GM11168 (cell line): Measurements from ENCODE around the gene ENOPH1.
"Not testable (repeated sequence)": the region's sequence is repeated elsewhere in the genome, so short reads cannot be mapped to it uniquely, and the experiment has no call there.

Experiments used
- in situ Hi-C: fragments of 300-500 bp; cut with MboI; formaldehyde crosslinking; loops from one replicate; pipeline ENCODE4 v1.12.0; 2022; ENCODE audit warnings: low sequenced_read_pairs; ENCODE audit not compliant: unreplicated experiment

Gene ENOPH1

DNA sequence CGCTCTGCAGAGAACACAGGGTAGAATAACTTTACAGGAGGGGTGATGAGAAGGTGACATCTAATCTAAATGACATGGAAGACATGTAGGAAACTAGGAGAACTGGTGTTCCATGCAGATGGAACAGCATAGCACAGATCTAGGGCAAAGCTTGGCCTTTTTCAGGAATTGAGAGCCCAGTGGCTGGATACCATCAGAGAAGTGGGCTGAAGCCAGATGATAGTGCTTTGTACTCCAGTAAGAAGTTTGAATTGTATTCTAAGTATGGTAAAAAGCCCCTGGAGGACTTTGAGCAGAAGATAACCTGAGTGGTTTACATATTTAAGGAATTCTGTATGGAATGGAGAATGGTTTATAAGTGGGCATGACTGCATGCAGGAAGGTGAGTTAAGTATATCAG is 32.8 kb downstream of the ENOPH1 start:
- in situ Hi-C loops, result loop anchor here (10.0 kb wide), 1 partner anchor 272 kb away; no protein-coding TSS in a partner anchor

DNA sequence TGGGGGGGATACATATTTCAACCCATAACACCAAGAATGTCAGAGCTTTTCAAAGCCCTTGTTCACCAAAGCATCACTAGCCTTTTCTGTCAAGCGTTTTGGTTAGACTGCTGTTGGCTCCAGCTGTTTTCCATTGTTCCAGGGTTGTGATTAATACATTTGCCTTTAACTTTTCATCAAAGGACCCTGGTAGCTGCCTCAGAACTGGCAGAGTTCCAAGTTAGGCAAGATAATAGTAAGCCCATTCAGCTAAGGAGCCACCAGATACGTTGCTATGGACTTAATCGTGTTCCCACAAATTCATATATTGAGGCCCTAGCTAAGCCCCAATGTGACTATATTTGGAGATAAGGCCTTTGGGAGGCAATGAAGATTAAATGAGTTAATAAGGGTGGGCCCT is 37.1 kb downstream of the ENOPH1 start:
- in situ Hi-C loops, result loop anchor here (10.0 kb wide), 1 partner anchor 267 kb away; no protein-coding TSS in a partner anchor

DNA sequence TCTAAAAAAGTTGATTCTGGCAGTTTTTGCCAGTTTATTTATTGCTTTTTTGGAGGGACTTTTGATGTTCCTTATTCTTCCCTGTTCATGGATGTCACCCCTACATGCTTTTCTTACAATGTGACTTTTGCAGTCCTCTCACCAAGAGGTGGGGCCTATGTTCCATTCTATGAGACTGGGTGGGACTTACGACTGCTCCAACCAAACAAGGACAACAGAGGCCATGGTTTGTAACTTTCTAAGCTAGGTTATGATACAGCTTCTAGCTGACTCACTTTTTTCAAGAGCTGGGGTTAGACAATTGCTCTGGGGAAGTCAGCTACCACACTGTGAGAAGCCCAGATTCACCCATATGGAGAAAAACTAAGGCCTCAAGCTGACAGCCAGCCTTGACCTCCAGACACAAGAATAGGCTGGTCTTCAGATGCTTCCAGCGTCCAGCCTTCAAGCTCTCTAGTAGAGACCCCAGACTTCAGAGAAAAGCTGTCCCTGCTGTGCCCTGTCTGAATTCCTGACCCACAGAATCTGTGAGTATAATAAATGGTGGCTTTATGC is 39.5 kb downstream of the ENOPH1 start:
- in situ Hi-C loops, result loop anchor here (10.0 kb wide), 1 partner anchor 265 kb away; no protein-coding TSS in a partner anchor

DNA sequence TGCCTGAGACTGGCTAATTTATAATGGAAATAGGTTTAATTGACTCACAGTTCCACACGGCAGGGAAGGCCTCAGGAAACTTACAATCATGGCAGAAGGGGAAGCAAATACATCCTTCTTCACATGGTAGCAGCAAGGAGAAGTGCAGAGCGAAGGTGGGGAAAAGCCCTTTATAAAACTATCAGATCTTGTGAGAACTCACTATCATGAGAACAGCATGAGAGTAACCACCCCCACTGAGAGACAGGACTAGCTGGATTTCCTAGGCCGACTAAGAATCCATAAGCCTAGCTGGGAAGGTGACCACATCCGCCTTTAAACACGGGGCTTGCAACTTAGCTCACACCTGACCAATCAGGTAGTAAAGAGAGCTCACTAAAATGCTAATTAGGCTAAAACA is 42.7 kb downstream of the ENOPH1 start:
- in situ Hi-C loops, result not testable (repeated sequence)

DNA sequence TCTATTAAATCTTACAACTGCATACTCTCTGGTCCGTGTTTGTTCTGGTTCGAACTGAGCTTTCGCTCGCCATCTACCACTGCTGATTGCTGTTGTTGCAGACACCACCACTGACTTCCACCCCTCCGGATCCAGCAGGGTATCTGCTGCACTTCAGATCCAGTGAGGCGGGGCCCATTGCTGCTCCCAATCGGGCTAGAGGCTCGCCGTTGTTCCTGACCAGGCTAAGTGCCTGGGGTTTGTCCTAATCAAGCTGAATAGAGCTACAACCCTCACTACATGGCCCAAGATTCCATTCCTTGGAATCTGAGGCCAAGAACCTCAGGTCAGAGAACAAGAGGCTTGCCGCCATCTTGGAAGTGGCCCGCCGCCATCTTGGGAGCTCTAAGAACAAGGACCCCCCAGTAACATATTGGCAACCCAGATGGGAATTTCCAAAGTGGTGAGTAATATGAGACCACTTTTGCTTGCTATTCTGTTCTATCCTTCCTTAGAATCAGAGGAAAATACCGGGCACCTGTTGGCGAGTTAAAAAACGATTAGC is 43.3 kb downstream of the ENOPH1 start:
- in situ Hi-C loops, result no loop called here

DNA sequence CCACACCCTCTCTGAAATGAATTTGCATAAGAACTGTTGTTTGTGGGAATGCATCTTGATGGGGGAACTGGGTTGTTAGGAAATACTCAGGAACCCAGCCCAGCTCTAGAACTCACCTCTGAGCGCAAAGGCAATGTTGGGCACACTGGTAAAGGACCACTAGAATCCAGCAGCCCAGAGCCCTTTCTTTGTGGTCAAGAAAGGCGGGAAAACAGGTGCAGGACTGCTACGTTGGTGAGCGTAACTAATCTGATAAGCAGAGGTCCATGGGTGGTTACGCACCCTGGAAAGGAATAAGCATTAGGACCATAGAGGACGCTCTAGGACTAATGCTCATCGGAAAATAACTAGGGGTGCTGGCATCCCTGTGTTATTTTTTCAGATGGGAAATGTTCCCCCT is 45.5 kb downstream of the ENOPH1 start:
- in situ Hi-C loops, result not testable (repeated sequence)

DNA sequence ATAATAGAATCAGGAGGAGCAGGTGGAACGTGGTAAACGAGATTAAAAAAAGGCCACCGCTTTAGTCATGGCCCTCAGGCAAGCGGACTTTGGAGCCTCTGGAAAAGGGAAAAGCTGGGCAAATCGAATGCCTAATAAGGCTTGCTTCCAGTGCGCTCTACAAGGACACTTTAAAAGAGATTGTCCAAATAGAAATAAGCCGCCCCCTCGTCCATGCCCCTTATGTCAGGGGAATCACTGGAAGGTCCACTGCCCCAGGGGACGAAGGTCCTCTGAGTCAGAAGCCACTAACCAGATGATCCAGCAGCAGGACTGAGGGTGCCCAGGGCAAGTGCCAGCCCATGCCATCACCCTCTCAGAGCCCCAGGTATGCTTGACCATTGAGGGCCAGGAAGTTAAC is 47.1 kb downstream of the ENOPH1 start:
- in situ Hi-C loops, result not testable (repeated sequence)

DNA sequence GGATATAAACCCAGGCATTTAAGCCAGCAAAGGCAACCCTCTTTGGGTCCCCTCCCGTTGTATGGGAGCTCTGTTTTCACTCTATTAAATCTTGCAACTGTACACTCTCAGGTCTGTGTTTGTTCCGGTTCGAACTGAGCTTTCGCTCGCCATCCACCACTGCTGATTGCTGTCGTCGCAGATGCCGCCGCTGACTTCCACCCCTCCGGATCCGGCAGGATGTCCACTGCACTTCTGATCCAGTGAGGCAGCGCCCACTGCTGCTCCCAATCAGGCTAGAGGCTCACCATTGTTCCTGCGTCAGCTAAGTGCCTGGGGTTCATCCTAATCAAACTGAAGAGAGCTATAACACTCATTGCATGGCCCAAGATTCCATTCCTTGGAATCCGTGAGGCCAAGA is 49.2 kb downstream of the ENOPH1 start:
- in situ Hi-C loops, result no loop called here

DNA sequence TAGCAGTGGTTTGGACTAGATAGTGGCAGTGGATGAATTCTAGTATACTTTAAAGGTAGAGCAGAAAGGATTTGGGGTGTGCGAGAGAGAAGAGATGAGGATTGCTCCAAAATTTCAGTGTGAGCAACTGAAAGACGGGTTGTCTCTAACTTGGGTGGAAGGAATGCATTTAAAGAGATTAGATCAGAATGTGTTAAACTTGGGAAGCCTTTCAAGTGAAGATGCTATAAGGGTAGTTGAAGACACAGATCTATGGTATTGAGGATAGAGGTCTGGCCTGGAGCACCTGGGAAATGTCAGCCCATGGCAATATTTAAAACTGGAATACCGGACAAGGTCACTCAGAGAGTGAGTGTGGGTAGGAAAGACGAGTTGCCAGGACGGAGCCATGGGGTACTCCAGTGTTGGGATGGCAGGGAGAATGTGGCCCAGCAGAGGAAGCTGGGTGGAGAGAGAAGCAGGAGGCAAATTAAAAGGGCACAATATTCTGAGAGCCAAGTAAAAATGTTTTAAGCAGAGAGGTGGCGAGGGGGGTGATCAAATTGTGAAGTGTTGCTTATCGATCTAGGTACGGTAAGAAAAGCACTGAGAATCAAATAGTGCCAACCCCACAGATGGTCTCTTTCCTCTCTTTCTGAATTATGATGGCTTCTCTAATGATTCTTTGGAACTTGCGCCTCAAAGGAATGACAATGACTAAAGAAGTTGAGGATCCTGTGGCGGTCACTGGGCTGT is 50.5 kb downstream of the ENOPH1 start:
- in situ Hi-C loops, result no loop called here

DNA sequence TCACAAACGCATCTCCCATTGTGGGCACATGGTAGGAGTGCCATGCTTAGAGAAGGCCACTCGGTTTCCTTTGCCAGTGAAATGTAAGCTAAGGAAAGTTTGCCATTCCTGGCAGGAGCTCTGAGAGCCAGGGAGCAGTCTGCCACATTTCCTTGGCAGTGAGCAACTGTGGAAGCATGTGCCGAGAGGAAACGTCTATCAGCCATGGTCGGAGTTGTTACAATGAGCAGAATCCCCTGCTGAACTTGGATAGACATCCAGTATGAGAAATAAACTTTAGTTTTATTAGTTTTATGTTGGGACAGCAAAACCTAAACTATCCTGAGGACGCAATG is 51.1 kb downstream of the ENOPH1 start:
- in situ Hi-C loops, result no loop called here

DNA sequence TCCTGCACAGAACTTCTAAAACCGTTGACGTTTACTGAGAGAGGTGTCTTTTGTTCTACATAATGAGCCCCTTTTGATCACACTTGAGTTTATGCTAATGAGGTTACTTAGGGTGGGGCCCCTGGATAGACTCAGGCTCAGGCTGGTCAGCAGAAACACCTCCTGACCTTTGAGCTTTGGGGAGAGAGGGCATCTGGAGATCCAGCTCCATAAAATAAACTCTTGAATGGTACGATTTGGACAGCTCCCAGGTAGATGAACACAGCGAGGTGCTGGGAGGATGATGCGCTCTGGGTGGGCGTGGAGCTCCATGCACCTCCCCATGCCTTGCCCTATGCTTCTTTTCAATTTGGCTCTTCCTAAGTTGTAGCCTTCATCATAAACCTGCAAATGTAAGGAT is 52.0 kb downstream of the ENOPH1 start:
- in situ Hi-C loops, result no loop called here

DNA sequence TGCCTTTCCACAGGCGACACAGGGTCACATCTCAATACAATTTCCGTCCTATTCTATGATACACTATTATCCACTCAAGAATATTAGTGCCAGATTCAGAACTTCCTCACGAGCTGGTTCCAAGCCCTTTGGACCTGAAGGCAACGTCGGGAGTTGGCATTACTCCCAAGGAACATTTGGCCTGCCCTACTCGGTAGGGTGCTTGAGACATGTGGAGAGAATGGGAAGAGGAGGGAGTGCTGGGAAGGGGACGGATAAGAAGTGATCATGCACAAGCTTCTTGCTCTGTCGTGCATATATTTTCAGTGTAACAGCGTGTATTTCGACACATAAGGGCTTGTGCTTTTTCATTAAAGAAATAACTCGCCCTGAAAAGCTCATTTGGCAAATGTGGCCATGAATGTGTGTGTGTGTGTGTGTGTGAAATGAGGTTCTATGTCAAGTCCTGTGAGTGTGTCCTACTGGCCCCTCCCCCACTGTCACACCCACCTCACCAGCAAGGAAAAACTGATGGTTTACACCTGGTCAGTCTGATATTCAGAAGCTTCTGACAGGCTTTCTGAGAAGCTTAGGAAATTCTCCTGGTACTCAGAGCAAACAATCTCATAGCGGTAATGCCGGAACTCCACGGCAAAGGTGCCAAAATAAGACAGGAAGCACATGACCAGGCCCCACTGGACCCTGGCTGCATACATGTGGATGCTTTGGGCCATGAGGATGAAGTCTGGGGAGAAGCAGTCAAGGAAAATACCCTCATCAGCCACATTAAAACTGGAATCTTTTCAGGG is 54.8 kb downstream of the ENOPH1 start:
- in situ Hi-C loops, result no loop called here

DNA sequence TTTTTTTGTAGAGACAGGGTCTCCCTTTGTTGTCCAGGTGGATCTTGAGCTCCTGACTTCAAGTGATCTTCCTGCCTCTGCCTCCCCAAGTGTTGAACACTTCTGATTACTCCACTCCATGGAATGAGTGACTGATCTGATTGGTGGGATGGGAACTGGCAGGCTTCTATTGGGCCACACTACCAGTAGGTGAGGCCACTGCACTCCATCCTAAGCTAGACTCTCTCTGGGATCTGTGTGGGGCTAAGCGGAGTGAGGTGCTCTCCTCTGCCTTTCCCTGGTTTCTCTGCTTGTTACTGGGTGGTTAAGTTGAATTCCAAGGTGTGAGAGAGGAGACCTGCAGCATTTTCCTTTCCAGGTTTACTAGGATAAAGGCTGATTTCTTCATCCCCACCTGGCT is 58.7 kb downstream of the ENOPH1 start:
- in situ Hi-C loops, result no loop called here

DNA sequence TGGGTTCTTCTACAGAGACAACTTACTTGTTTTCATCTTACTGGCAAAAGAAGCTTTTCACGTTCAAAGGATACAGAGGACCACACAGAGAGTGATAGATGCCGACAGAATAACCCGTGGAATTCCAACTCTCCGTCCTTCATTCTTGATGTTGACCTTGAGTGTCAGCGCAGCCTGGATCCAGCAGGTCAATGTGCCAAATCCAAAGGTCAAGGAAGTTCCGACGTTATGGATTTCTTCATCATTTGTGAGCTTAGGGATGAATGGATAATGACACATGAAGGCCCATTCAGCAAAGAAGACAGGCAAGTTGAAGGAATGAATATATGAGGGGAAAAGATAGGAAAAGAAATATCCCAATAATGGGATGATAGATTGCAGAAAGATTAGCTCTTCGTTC is 59.6 kb downstream of the ENOPH1 start:
- in situ Hi-C loops, result no loop called here

DNA sequence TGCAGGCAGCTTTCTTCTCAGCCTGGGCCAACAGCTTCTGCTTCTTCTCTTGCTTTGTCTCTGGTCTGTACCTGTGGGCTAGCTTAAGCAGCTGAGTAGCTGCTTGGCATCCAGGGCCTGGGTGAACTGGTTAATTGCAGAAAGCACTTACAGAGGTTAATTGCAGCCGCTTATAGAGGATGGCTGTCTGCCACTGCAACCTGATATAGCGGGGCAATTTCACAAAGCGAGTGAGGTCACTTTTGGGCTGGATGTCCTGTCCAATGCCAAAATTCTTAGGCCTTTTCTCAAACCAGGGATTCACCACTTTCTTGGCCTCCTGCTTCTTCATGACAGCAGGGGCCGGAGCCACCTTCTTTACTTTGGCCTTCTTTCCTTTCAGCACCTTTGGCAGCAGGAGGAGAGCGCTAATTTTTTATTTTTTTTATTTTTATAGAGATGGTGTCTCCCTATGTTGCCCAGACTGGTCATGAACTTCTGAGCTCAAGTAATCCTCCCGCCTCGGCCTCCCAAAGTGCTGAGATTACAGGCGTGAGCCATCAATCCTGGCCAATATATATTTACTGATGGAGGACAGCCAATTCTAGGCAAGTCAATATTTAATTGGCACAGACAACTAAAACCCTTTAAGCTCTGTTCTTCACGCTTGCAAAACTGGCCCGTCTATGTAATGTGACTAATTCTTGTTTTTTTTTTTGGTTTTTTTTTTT is 61.0 kb downstream of the ENOPH1 start:
- in situ Hi-C loops, result no loop called here

DNA sequence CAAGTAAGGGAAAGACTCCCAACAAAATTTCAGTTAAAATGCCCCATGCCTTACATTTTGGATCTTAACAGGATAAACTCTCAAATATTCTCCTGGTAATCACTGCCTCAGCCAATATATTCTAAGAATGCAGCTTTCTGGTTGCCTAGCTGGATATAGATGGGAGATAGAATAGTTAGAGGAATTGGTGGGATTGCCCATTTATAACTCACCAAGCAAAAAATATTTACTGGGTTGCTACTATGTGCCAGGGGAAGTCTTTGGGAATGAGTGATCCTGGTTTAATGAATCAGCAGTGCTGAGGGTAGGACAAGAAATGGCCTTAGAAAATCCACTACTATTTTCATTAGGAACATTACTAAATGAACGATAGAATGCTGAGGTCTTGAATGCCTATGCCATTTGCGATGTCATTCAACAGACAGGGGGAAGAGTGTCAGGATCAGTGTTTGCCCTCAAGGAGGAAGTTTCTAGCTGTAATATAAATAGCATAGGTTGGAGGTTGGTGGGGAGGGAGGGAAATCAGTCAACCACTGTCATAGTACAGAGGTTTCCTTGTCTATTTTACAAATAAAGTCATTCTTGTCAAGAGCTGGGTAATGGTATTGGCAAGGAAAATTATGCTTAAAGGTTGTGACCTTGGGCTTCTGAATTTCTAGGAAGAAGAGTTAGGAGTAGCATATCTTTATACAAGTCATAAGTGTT is 63.5 kb downstream of the ENOPH1 start:
- in situ Hi-C loops, result no loop called here

DNA sequence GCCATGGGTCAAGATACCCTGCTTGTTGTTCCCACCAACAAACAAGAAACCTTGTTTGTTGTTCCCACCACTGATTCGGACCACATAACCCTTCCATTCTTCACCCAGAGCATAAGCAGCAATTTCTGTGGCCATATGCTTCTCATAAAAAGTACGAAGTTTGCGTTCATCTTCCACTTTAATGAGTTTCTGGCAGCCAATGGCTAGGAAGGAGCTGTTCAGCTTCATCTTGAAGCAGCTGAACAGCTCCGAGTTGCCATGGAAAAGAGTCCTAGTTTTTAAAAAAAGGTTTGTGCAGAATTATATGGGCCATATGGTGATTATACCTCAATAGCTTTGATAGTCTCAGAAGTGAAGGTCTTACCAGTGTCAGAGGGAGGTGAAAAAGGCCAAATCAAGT is 65.3 kb downstream of the ENOPH1 start:
- in situ Hi-C loops, result no loop called here

DNA sequence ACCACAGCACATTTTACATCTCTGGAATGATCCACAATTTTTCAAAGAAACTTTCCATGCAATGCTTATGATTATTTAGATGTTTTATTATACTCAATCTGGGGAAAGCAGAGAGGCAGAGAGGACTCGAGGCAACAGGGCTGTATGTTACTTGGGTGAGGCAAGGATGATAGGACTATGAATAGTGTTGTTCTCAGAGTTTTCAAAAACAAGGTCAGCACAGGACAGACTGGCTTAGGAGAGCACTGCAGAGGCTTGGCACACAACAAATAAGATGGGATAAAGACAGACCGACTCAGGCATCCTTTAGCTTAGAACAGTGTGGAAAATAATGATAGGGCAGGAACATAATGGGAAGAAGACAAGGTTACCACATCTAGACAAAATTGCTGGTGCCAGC is 66.0 kb downstream of the ENOPH1 start:
- in situ Hi-C loops, result no loop called here

DNA sequence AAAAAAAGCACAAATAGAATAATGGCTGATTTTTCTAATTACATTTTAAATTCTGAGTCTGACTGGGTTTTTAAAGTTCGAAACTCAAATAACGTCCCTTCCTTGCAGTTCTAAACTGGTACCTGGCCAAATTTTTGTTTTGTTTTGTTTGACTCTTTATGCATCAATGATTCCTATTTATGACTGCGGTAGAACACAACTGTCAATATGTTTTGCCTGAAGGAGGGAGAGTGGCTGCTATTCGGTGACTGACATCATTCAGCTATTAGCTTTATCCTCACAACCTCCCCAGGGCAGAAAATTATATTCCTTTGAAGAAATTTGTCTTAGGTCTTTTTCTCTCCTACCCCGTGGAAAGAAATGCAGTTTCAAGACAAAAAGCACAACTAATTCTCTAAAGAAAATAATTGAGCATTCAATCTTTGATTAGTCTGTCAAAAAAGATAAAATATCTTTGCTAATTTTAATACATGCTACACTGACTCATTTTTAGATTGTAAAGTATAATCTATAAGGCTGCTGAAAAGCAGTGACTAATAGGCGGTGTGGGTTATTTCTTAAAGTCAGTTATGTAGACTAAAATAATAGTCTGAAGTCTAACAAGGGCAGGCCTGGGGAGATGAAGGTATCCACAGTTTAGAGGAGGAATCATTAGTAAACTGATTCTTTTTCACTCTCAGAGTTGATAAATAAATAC is 69.5 kb downstream of the ENOPH1 start:
- in situ Hi-C loops, result no loop called here
